Ovary (tissue), 9 donors: ENCODE measurements around the gene MED12. TPM values are rescaled to one million over a fixed set of nuclear protein-coding genes. Genes with fewer than 3 reads are reported as not detected.

Source experiments
- DNase-seq, 5 donors: peaks; one replicate each; pipeline ENCODE4 v3.0.0-alpha.2; 2019 to 2020
- H3K27ac ChIP-seq, 2 donors: fragments of 200-600 bp; one replicate each; pipeline versions ENCODE4 v1.5.1 to v1.8.0; 2019 to 2022
- H3K27me3 ChIP-seq: fragments of 200-600 bp; one replicate; pipeline ENCODE4 v1.8.0; 2022
- H3K36me3 ChIP-seq: fragments of 200-600 bp; sonication (generic); one replicate; pipeline ENCODE4 v1.5.1; 2019
- H3K4me1 ChIP-seq: one replicate; pipeline ENCODE4 v1.8.1; 2013; ENCODE audit warnings: mild to moderate bottlenecking, moderate library complexity; ENCODE audit not compliant: insufficient read depth
- H3K4me3 ChIP-seq: fragments of 200-600 bp; sonication (generic); one replicate; pipeline ENCODE4 v1.5.1; 2017
- H3K9me3 ChIP-seq, 2 donors: fragments of 200-600 bp in 1 of 2; sonication (generic) in 1 of 2; one replicate each; pipeline versions ENCODE4 v1.5.1 to v1.8.1; 2013 to 2019; ENCODE audit warnings: mild to moderate bottlenecking in 1 of 2, moderate library complexity in 1 of 2
- CTCF ChIP-seq, 3 donors: fragments of 450-650 bp in 2 of 3; fragments of 200-600 bp in 1 of 3; IDR thresholded peaks; one replicate each; pipeline versions ENCODE4 v1.5.1 to v1.8.0; 2016 to 2022; ENCODE audit warnings: antibody characterized with exemption in 3 of 3, mild to moderate bottlenecking in 1 of 3
- EP300 ChIP-seq: sonication (generic); formaldehyde crosslinking; IDR thresholded peaks from one replicate; pipeline ENCODE4 v1.6.1; 2017; ENCODE audit warnings: antibody characterized with exemption
- POLR2A ChIP-seq: fragments of 450-650 bp; IDR thresholded peaks from one replicate; pipeline ENCODE4 v1.6.1; 2017; ENCODE audit warnings: antibody characterized with exemption, mild to moderate bottlenecking, moderate library complexity
- WGBS, 3 donors: extraction: QIAGEN DNeasy Blood & Tissue Kit in 1 of 3; methylation state at CpG; one replicate each; pipeline versions ENCODE4 v1.1.5 to v1.1.7; 2013 to 2017; 5-methylcytosine and 5-hydroxymethylcytosine counted together
- intact Hi-C, 4 donors: fragments of 100-400 bp; cut with DNase I; formaldehyde crosslinking; loops; one replicate each; pipeline versions ENCODE4 v1.11.0 to v1.15.1; 2022 to 2023
- polyA plus RNA-seq, 2 donors: library from polyadenylated mRNA; stranded (reverse); fragments of 200-250 nt in 1 of 2; fragments of 350-450 nt in 1 of 2; fragmentation: Illumina TruSeq in 1 of 2; extraction: RNeasy Lipid Tissue Mini Kit (QIAGEN cat#74804) in 1 of 2; gene quantifications; one replicate each; pipeline ENCODE4 v1.2.3, GENCODE V29; 2013 to 2014
- total RNA-seq, 7 donors: library from RNA; depleted of rRNA in 2 of 7; stranded (reverse); fragments of >200 nt in 2 of 7; fragmentation: NEBNext Ultra II Directional in 3 of 7; extraction: Animal tissue kit (Norgen Biotek cat#: 25700) in 3 of 7; gene quantifications; one replicate each; pipeline versions ENCODE4 v1.1.0 to v1.2.4, GENCODE V29; 2016 to 2023
- donor health status: DM: no; HTN: no; CAD: no; lungs with moderate emphysema.
- donor health status: DM: no; HTN: no; CAD: no.
- donor health status: Bipolar disorder and iron deficiency.
- donor health status: DM: yes; HTN: yes; CAD: no.
- donor health status: DM: no; HTN: no; CAD: no.
- donor health status: DM: yes; HTN: yes; CAD: no.

Gene MED12
- total and polyA plus RNA-seq, 9 donors = 27.8 to 68.4 (median 52.2) TPM

- WGBS, 3 donors = 77 to 84% (median 78%) methylated on average over 5 of the region's 5 CpGs
- no peaks in the 10 kb centered on the region for H3K27me3 ChIP-seq
- intact Hi-C loops = no loop called here
Measured at GRCh38 chrX:71082124-71082647, 36.2 kb upstream of the MED12 start.

GRCh38 chrX:71082822-71083221 is 35.6 kb upstream of the MED12 start:
- H3K27ac ChIP-seq = no peak overlapping the region
- WGBS, 3 donors = 50 to 64% (median 57%) methylated on average over 4 of the region's 4 CpGs
- no peak overlapping the region for H3K4me3 ChIP-seq
- H3K9me3 ChIP-seq = no peaks in the 10 kb centered on the region
- no peaks in the 10 kb centered on the region for H3K4me1 ChIP-seq
- no peak for TF ChIP-seq CTCF (IDR thresholded peaks at IDR 0.05)
- no peak for TF ChIP-seq EP300
- TF ChIP-seq POLR2A = no peak
- no peaks in the 10 kb centered on the region for H3K36me3 ChIP-seq
- DNase-seq = no peak
- H3K27me3 ChIP-seq = no peaks in the 10 kb centered on the region
- intact Hi-C loops = no loop called here

More at GRCh38 chrX:71082124-71082647, 36.2 kb upstream of the MED12 start:
- TF ChIP-seq EP300 = no peak
- no peak for TF ChIP-seq POLR2A
- no peak for TF ChIP-seq CTCF (IDR thresholded peaks at IDR 0.05)
- Histone ChIP-seq H3K4me1 (no peaks in the 10 kb centered on the region), H3K27ac (no peak overlapping the region), H3K4me3 (no peak overlapping the region), H3K9me3 (no peaks in the 10 kb centered on the region), H3K36me3 (no peaks in the 10 kb centered on the region)
- no peak for DNase-seq

GRCh38 chrX:71085900-71086299 is 32.5 kb upstream of the MED12 start:
- Histone ChIP-seq H3K27ac (no peak overlapping the region), H3K27me3 (no peaks in the 10 kb centered on the region), H3K36me3 (no peaks in the 10 kb centered on the region), H3K4me3 (no peak overlapping the region), H3K4me1 (no peaks in the 10 kb centered on the region), H3K9me3 (no peaks in the 10 kb centered on the region)
- 42 to 50% (median 50%) methylated on average over 4 of the region's 4 CpGs for WGBS, 3 donors
- no peak for TF ChIP-seq CTCF (IDR thresholded peaks at IDR 0.05)
- TF ChIP-seq EP300 = no peak
- TF ChIP-seq POLR2A = no peak
- DNase-seq = no peak
- intact Hi-C loops = no loop called here

- 48 to 59% (median 51%) methylated on average over 5 of the region's 5 CpGs for WGBS, 3 donors
- Histone ChIP-seq H3K9me3 (no peaks in the 10 kb centered on the region), H3K4me3 (no peak overlapping the region), H3K4me1 (peaks cover 3% of the 10 kb centered on the region), H3K27ac (no peak overlapping the region), H3K27me3 (no peaks in the 10 kb centered on the region), H3K36me3 (no peaks in the 10 kb centered on the region)
- no peak for TF ChIP-seq EP300
- TF ChIP-seq CTCF (IDR thresholded peaks at IDR 0.05) = no peak
- no peak for TF ChIP-seq POLR2A
- no peak for DNase-seq
- intact Hi-C loops = no loop called here
Measured at GRCh38 chrX:71091263-71091662, 27.1 kb upstream of the MED12 start.
